ENCODE measurements around the gene SRMS.

GRCh38 chr20:63492982-63493381 lies 54.6 kb downstream of the SRMS start:
- TF ChIP-seq CTCF (IDR thresholded peaks at IDR 0.05): no peak
- no peak for TF ChIP-seq EZH2phosphoT487 (IDR thresholded peaks at IDR 0.05)
- no peak for TF ChIP-seq EZH2 (IDR thresholded peaks at IDR 0.05)

Data from neural progenitor cell (in vitro differentiated cells).